Lower leg skin (tissue), 3 donors: ENCODE results near the gene SEMA5B.

Experiments used
- CTCF ChIP-seq, 3 donors: fragments of 450-650 bp; IDR thresholded peaks; one replicate each; pipeline ENCODE4 v1.5.1; 2016; ENCODE audit warnings: antibody characterized with exemption in 3 of 3, mild to moderate bottlenecking in 3 of 3, moderate library complexity in 2 of 3
- POLR2A ChIP-seq, 2 donors: fragments of 450-650 bp; IDR thresholded peaks; one replicate each; pipeline ENCODE4 v1.6.1; 2016 to 2017; ENCODE audit warnings: antibody characterized with exemption in 2 of 2, mild to moderate bottlenecking in 1 of 2, moderate library complexity in 1 of 2

- TF ChIP-seq CTCF (IDR thresholded peaks at IDR 0.05) (no peak), POLR2A (IDR thresholded peaks at IDR 0.05) (no peak)
Observed at GRCh38 chr3:122929188-122930062, 98.1 kb downstream of the SEMA5B start.
